Fibroblast of lung (primary cell): Measurements from ENCODE around the gene BBS9. TPM values are rescaled to one million over a fixed set of nuclear protein-coding genes. Genes with fewer than 3 reads are reported as not detected.
"Not testable (repeated sequence)": the region's sequence is repeated elsewhere in the genome, so short reads cannot be mapped to it uniquely, and the experiment has no call there.

Experiments used
- DNase-seq, 2 donors: peaks; one replicate each; pipeline versions ENCODE4 v3.0.0 to v3.0.0-alpha.2; 2010; ENCODE audit warnings: low read depth in 2 of 2
- H2AFZ ChIP-seq: 2 replicates; pipeline ENCODE4 v1.5.1; 2012; ENCODE audit warnings: low read length, control low read depth, inconsistent platforms
- H3K27ac ChIP-seq: 2 replicates; pipeline ENCODE4 v1.5.1; 2011; ENCODE audit warnings: low read length, control low read depth; ENCODE audit not compliant: insufficient read depth
- H3K27me3 ChIP-seq: 2 replicates; pipeline ENCODE4 v1.5.1; 2011; ENCODE audit warnings: mild to moderate bottlenecking, low read length; ENCODE audit not compliant: control insufficient read depth, insufficient read depth
- H3K36me3 ChIP-seq: 2 replicates; pipeline ENCODE4 v1.5.1; 2011; ENCODE audit warnings: low read length; ENCODE audit not compliant: control insufficient read depth, insufficient read depth
- H3K4me1 ChIP-seq: 2 replicates; pipeline ENCODE4 v1.5.1; 2011; ENCODE audit warnings: low read length; ENCODE audit not compliant: control insufficient read depth, insufficient read depth; ENCODE audit errors: extremely low read depth
- H3K4me2 ChIP-seq: 2 replicates; pipeline ENCODE4 v1.5.1; 2011; ENCODE audit warnings: low read length, control low read depth; ENCODE audit not compliant: insufficient read depth; ENCODE audit errors: extremely low read depth
- H3K4me3 ChIP-seq, 4 experiments: fragments of 200-600 bp in 1 of 4; sonication (generic) in 1 of 4; replicated peaks in 1 of 4; 2 replicates each; pipeline ENCODE4 v1.5.1; 2011 to 2016; ENCODE audit warnings: low read length in 4 of 4, low read depth in 3 of 4, mild to moderate bottlenecking in 3 of 4, control low read depth in 2 of 4, inconsistent platforms in 1 of 4, mixed read lengths in 1 of 4; ENCODE audit not compliant: insufficient read depth in 1 of 4; ENCODE audit errors: control extremely low read depth in 1 of 4
- H3K79me2 ChIP-seq: 2 replicates; pipeline ENCODE4 v1.5.1; 2012; ENCODE audit warnings: mild to moderate bottlenecking, low read length, inconsistent platforms; ENCODE audit not compliant: control insufficient read depth, insufficient read depth
- H3K9ac ChIP-seq: 2 replicates; pipeline ENCODE4 v1.5.1; 2011; ENCODE audit warnings: mild to moderate bottlenecking, low read length, control low read depth; ENCODE audit not compliant: insufficient read depth
- H3K9me3 ChIP-seq: 2 replicates; pipeline ENCODE4 v1.5.1; 2012; ENCODE audit warnings: low read depth, low read length; ENCODE audit not compliant: control insufficient read depth, insufficient read depth
- H4K20me1 ChIP-seq: 2 replicates; pipeline ENCODE4 v1.5.1; 2011; ENCODE audit warnings: low read length; ENCODE audit not compliant: control insufficient read depth, insufficient read depth; ENCODE audit errors: extremely low read depth
- CTCF ChIP-seq, 2 donors: IDR thresholded peaks in 1 of 2; conservative IDR thresholded peaks in 1 of 2; 1 replicate in 1 of 2; 2 replicates in 1 of 2; pipeline ENCODE4 v1.5.1; 2011 to 2012; ENCODE audit warnings: low read length in 2 of 2, control low read depth in 1 of 2, inconsistent platforms in 1 of 2, low read depth in 1 of 2, mild to moderate bottlenecking in 1 of 2
- EZH2 ChIP-seq: IDR thresholded peaks from 2 replicates; pipeline ENCODE4 v1.5.1; 2012; ENCODE audit warnings: low read length, control low read depth, mild to moderate bottlenecking; ENCODE audit errors: missing control alignments
- polyA plus RNA-seq, 2 donors: library from polyadenylated mRNA; depleted of rRNA in 1 of 2; stranded (reverse) in 1 of 2; unstranded in 1 of 2; fragments of >200 nt; gene quantifications; 2 replicates each; pipeline ENCODE4 v1.2.1, GENCODE V29; 2011 to 2012; ENCODE audit warnings: missing spikeins in 1 of 2
- total RNA-seq: library from RNA; depleted of rRNA; stranded (reverse); fragments of >200 nt; gene quantifications from 2 replicates; pipeline ENCODE4 v1.2.1, GENCODE V29; 2014

BBS9 gene
- total and polyA plus RNA-seq, 2 donors (not counting 1 experiment from before 2014, with no cell fraction given): 19.1 to 26.9 TPM

- Histone ChIP-seq H3K36me3 (no peaks in the 10 kb centered on the region), H3K4me1 (no peaks in the 10 kb centered on the region), H4K20me1 (no peaks in the 10 kb centered on the region), H3K79me2 (no peaks in the 10 kb centered on the region), H3K4me3 (no peak overlapping the region), H3K27me3 (no peaks in the 10 kb centered on the region), H2AFZ (no peak overlapping the region), H3K27ac (no peak overlapping the region), H3K9ac (no peak overlapping the region), H3K9me3 (no peaks in the 10 kb centered on the region), H3K4me2 (no peak overlapping the region)
- TF ChIP-seq CTCF (conservative IDR thresholded peaks at IDR 0.05 in 1 of 2, IDR thresholded peaks at IDR 0.05 in 1 of 2; ENCODE audit: low read depth in 1 of 2, low read length in 2 of 2): no peak
- no peak for TF ChIP-seq EZH2
- no peak for DNase-seq
Observed at GRCh38 chr7:33477719-33478480, 348.5 kb downstream of the BBS9 start.

GRCh38 chr7:33484476-33484875, 355.1 kb downstream of the BBS9 start:
- H3K9me3 ChIP-seq, H4K20me1 ChIP-seq, H2AFZ ChIP-seq, H3K4me3 ChIP-seq, H3K4me1 ChIP-seq, DNase-seq, H3K27me3 ChIP-seq, H3K79me2 ChIP-seq, H3K9ac ChIP-seq, H3K4me2 ChIP-seq, H3K36me3 ChIP-seq, H3K27ac ChIP-seq: not testable (repeated sequence)

- Histone ChIP-seq H2AFZ (no peak overlapping the region), H3K36me3 (no peaks in the 10 kb centered on the region), H3K9me3 (no peaks in the 10 kb centered on the region), H3K27ac (no peak overlapping the region), H3K4me2 (no peak overlapping the region), H3K27me3 (no peaks in the 10 kb centered on the region), H3K9ac (no peak overlapping the region), H3K4me1 (no peaks in the 10 kb centered on the region), H3K79me2 (no peaks in the 10 kb centered on the region), H4K20me1 (no peaks in the 10 kb centered on the region), H3K4me3 (no peak overlapping the region)
- TF ChIP-seq EZH2 (no peak), CTCF (conservative IDR thresholded peaks at IDR 0.05 in 1 of 2, IDR thresholded peaks at IDR 0.05 in 1 of 2; ENCODE audit: low read depth in 1 of 2, low read length in 2 of 2) (no peak)
- DNase-seq: peak in 1 of 2 donors; percentile 38
Observed at GRCh38 chr7:33485747-33486493, 356.6 kb downstream of the BBS9 start.
